PC-3 (cell line): ENCODE results near the gene ST6GALNAC3. TPM values are rescaled to one million over a fixed set of nuclear protein-coding genes. Genes with fewer than 3 reads are reported as not detected.

Source experiments
- ATAC-seq: fragments of 200-7000 bp; cut with Tn5 transposase; 2 replicates; pipeline ENCODE4 v1.9.1; 2020; ENCODE audit warnings: mild to moderate bottlenecking, moderate library complexity
- BruUV-seq: library from RNA; stranded (reverse); fragments of 400-500 nt; replicated peaks from 2 replicates; lab custom pipeline; 2021; lab: Mats Ljungman, UMichigan
- CTCF ChIA-PET: fragments of 300-600 bp; sonication (Branson Sonifier 250); formaldehyde crosslinking; loops from one replicate; lab custom pipeline; 2022; ENCODE audit warnings: antibody characterized with exemption; lab: Charles Lee
- POLR2A ChIA-PET: fragments of 300-600 bp; sonication (Branson Sonifier 250); formaldehyde crosslinking; loops from one replicate; lab custom pipeline; 2022; ENCODE audit warnings: antibody characterized with exemption; ENCODE audit not compliant: unreplicated experiment; lab: Charles Lee
- DNase-seq: peaks from one replicate; pipeline ENCODE4 v3.0.0-alpha.2; 2015
- H2AFZ ChIP-seq: fragments of 300-600 bp; sonication (generic); 2 replicates; pipeline ENCODE4 v1.6.0; 2016; ENCODE audit warnings: antibody characterized with exemption, low read length
- H3F3A ChIP-seq: fragments of 300-600 bp; sonication (generic); one replicate; pipeline ENCODE4 v1.6.0; 2017; ENCODE audit warnings: antibody characterized with exemption, low read length, control low read depth, mild to moderate bottlenecking; ENCODE audit not compliant: unreplicated experiment
- H3K27ac ChIP-seq: fragments of 300-600 bp; sonication (generic); 2 replicates; pipeline ENCODE4 v1.5.1; 2016; ENCODE audit warnings: mild to moderate bottlenecking, low read length
- H3K27me3 ChIP-seq: fragments of 300-600 bp; sonication (generic); 2 replicates; pipeline ENCODE4 v1.6.1; 2016; ENCODE audit warnings: low read length, mixed read lengths
- H3K36me3 ChIP-seq: fragments of 300-600 bp; sonication (generic); 2 replicates; pipeline ENCODE4 v1.6.1; 2016; ENCODE audit warnings: low read depth, mixed run types, low read length, mixed read lengths
- H3K4me1 ChIP-seq: fragments of 300-600 bp; sonication (generic); 2 replicates; pipeline ENCODE4 v1.5.1; 2016; ENCODE audit warnings: low read length; ENCODE audit not compliant: insufficient read depth
- H3K4me2 ChIP-seq: fragments of 300-600 bp; sonication (generic); 2 replicates; pipeline ENCODE4 v1.6.0; 2016; ENCODE audit warnings: low read length
- H3K4me3 ChIP-seq: fragments of 300-600 bp; sonication (generic); 2 replicates; pipeline ENCODE4 v1.5.1; 2016; ENCODE audit warnings: mild to moderate bottlenecking, low read length, mixed read lengths
- H3K79me2 ChIP-seq: fragments of 300-600 bp; sonication (generic); 2 replicates; pipeline ENCODE4 v1.6.1; 2017; ENCODE audit warnings: low read length, mixed read lengths
- H3K9ac ChIP-seq: fragments of 300-600 bp; sonication (generic); 2 replicates; pipeline ENCODE4 v1.6.0; 2016; ENCODE audit warnings: mild to moderate bottlenecking, low read length
- H3K9me2 ChIP-seq: fragments of 300-600 bp; sonication (generic); replicated peaks from 2 replicates; pipeline ENCODE4 v1.6.1; 2016; ENCODE audit warnings: mixed run types, low read length, mixed read lengths
- H3K9me3 ChIP-seq: fragments of 300-600 bp; sonication (generic); 2 replicates; pipeline ENCODE4 v1.6.1; 2016; ENCODE audit warnings: low read length, mixed read lengths
- H4K20me1 ChIP-seq: fragments of 300-600 bp; sonication (generic); 2 replicates; pipeline ENCODE4 v1.6.1; 2016; ENCODE audit warnings: low read length, mixed read lengths
- CTCF ChIP-seq: fragments of 300-600 bp; sonication (generic); conservative IDR thresholded peaks from 2 replicates; pipeline ENCODE4 v1.5.1; 2017; ENCODE audit warnings: antibody characterized with exemption, low read depth, mild to moderate bottlenecking, low read length
- EZH2 ChIP-seq: fragments of 300-600 bp; sonication (generic); IDR thresholded peaks from one replicate; pipeline ENCODE4 v1.6.1; 2017; ENCODE audit warnings: antibody characterized with exemption, mild to moderate bottlenecking, low read length; ENCODE audit not compliant: unreplicated experiment
- EZH2phosphoT487 ChIP-seq: fragments of 300-600 bp; sonication (generic); IDR thresholded peaks from 2 replicates; pipeline ENCODE4 v1.6.1; 2018; ENCODE audit warnings: mild to moderate bottlenecking, antibody characterized with exemption, low read length, borderline replicate concordance
- intact Hi-C: fragments of 100-400 bp; cut with micrococcal nuclease; formaldehyde crosslinking; loops from 2 replicates; pipeline ENCODE4 v1.9.0; 2023
- total RNA-seq: library from RNA; depleted of rRNA; stranded (reverse); fragments of >200 nt; gene quantifications from 2 replicates; pipeline ENCODE4 v1.2.3, GENCODE V29; 2014

ST6GALNAC3 gene
- total RNA-seq, 1 experiment from 2014 or later: not detected

- Histone ChIP-seq H4K20me1 (no peaks in the 10 kb centered on the region), H3K9me3 (no peaks in the 10 kb centered on the region), H3K27me3 (peaks cover 15% of the 10 kb centered on the region; the same call in 1 of the 2 replicates), H3K36me3 (no peaks in the 10 kb centered on the region), H3K4me1 (no peaks in the 10 kb centered on the region), H3K9ac (no peak overlapping the region), H3K4me3 (no peak overlapping the region), H3K4me2 (no peak overlapping the region), H3K79me2 (no peaks in the 10 kb centered on the region), H3K9me2 (no peaks in the 10 kb centered on the region), H3K27ac (no peak overlapping the region), H2AFZ (no peak overlapping the region), H3F3A (no peaks in the 10 kb centered on the region)
- intact Hi-C loops: no loop called here
- no TSS peak for BruUV-seq
- ATAC-seq (no peak), DNase-seq (no peak)
- ChIA-PET CTCF (no interaction called here), POLR2A (no interaction called here)
- TF ChIP-seq CTCF (no peak), EZH2 (no peak), EZH2phosphoT487 (no peak)
Observed at GRCh38 chr1:76289692-76290091, 215.1 kb downstream of the ST6GALNAC3 start.

- Histone ChIP-seq H3F3A (no peaks in the 10 kb centered on the region), H2AFZ (no peak overlapping the region), H3K36me3 (no peaks in the 10 kb centered on the region), H3K79me2 (no peaks in the 10 kb centered on the region), H3K27ac (no peak overlapping the region), H3K9me2 (no peaks in the 10 kb centered on the region), H4K20me1 (no peaks in the 10 kb centered on the region), H3K9me3 (no peaks in the 10 kb centered on the region), H3K9ac (no peak overlapping the region), H3K4me3 (no peak overlapping the region), H3K27me3 (peaks cover 20% of the 10 kb centered on the region), H3K4me1 (no peaks in the 10 kb centered on the region), H3K4me2 (no peak overlapping the region)
- DNase-seq (no peak), ATAC-seq (no peak)
- POLR2A ChIA-PET: no interaction called here
- CTCF ChIA-PET: no interaction called here
- no TSS peak for BruUV-seq
- no peak for TF ChIP-seq EZH2
- no peak for TF ChIP-seq EZH2phosphoT487
- TF ChIP-seq CTCF: no peak
- intact Hi-C loops: no loop called here
Observed at GRCh38 chr1:76290271-76290670, 215.7 kb downstream of the ST6GALNAC3 start.

GRCh38 chr1:76291191-76291590 lies 216.6 kb downstream of the ST6GALNAC3 start:
- Histone ChIP-seq H3K27ac (no peak overlapping the region), H3K9me2 (no peaks in the 10 kb centered on the region), H3K36me3 (no peaks in the 10 kb centered on the region), H3K27me3 (peaks cover 29% of the 10 kb centered on the region), H3F3A (no peaks in the 10 kb centered on the region), H3K4me3 (no peak overlapping the region), H3K4me1 (no peaks in the 10 kb centered on the region), H2AFZ (no peak overlapping the region), H3K79me2 (no peaks in the 10 kb centered on the region), H3K9ac (no peak overlapping the region), H4K20me1 (no peaks in the 10 kb centered on the region), H3K9me3 (no peaks in the 10 kb centered on the region), H3K4me2 (no peak overlapping the region)
- BruUV-seq: no TSS peak
- intact Hi-C loops: no loop called here
- ATAC-seq (no peak), DNase-seq (no peak)
- ChIA-PET POLR2A (no interaction called here), CTCF (no interaction called here)
- TF ChIP-seq EZH2phosphoT487 (no peak), CTCF (no peak), EZH2 (no peak)
